ENCODE results near the gene DHRS2.

Gene DHRS2

GRCh38 chr14:23629832-23630396 is 6.2 kb upstream of the DHRS2 start:
- Histone ChIP-seq H3K4me1 (ENCODE audit: control insufficient read depth, insufficient read depth, low read depth, low read length) (peaks cover 5% of the 10 kb centered on the region), H2AFZ (ENCODE audit: low read depth, low read length) (no peak overlapping the region), H2AK5ac (ENCODE audit: low read length, severe bottlenecking) (no peak overlapping the region), H3K23ac (ENCODE audit: low read length in 2 of 2) (no peak overlapping the region), H3K79me1 (replicated peaks; ENCODE audit: low read length, poor library complexity, severe bottlenecking) (no peaks in the 10 kb centered on the region), H3K27me3 (ENCODE audit: control insufficient read depth in 1 of 2, insufficient read depth in 1 of 2, low read length in 2 of 2) (peaks cover 7 to 9% of the 10 kb centered on the region in 2 experiments), H2BK5ac (ENCODE audit: low read depth, low read length, poor library complexity, severe bottlenecking) (no peak overlapping the region), H3K14ac (ENCODE audit: low read length in 2 of 2) (no peak overlapping the region), H2BK15ac (ENCODE audit: low read depth, poor library complexity, severe bottlenecking) (no peak overlapping the region), H4K91ac (ENCODE audit: low read length) (peak overlapping the region; percentile 6), H3K4ac (ENCODE audit: low read depth in 1 of 2, low read length in 2 of 2) (no peak overlapping the region), H2BK120ac (ENCODE audit: low read depth, low read length) (no peak overlapping the region), H3K9me3 (ENCODE audit: control insufficient read depth, low read length) (peaks cover 14% of the 10 kb centered on the region), H2BK12ac (ENCODE audit: low read length in 2 of 2) (no peak overlapping the region), H3K18ac (ENCODE audit: low read depth in 1 of 2, low read length in 2 of 2) (no peak overlapping the region), H3K9ac (ENCODE audit: low read length) (no peak overlapping the region), H3K36me3 (ENCODE audit: control insufficient read depth in 1 of 2, insufficient read depth in 2 of 2, low read depth in 1 of 2, low read length in 2 of 2) (no peaks in the 10 kb centered on the region), H3K4me3 (ENCODE audit: insufficient read depth in 1 of 2, low read depth in 1 of 2, low read length in 2 of 2) (no peak overlapping the region), H3K27ac (ENCODE audit: low read length, poor library complexity, severe bottlenecking) (no peak overlapping the region), H4K8ac (ENCODE audit: low read length) (no peak overlapping the region), H3K4me2 (ENCODE audit: low read length, poor library complexity, severe bottlenecking) (no peak overlapping the region)
- no peak for DNase-seq

- Histone ChIP-seq H3K4me2 (ENCODE audit: low read length, poor library complexity, severe bottlenecking) (no peak overlapping the region), H2BK120ac (ENCODE audit: low read depth, low read length) (no peak overlapping the region)
Measured at GRCh38 chr14:23630687-23631086, 5.5 kb upstream of the DHRS2 start.

GRCh38 chr14:23631234-23631633 is 4.9 kb upstream of the DHRS2 start:
- H3K27ac ChIP-seq (ENCODE audit: low read length, poor library complexity, severe bottlenecking) = no peak overlapping the region
- no peak overlapping the region for H3K23ac ChIP-seq (ENCODE audit: low read length in 2 of 2)
- no peaks in the 10 kb centered on the region for H3K79me1 ChIP-seq (replicated peaks; ENCODE audit: low read length, poor library complexity, severe bottlenecking)
- no peak overlapping the region for H4K8ac ChIP-seq (ENCODE audit: low read length)
- H2BK15ac ChIP-seq (ENCODE audit: low read depth, poor library complexity, severe bottlenecking) = no peak overlapping the region
- no peak overlapping the region for H2BK12ac ChIP-seq (ENCODE audit: low read length in 2 of 2)
- peaks cover 5% of the 10 kb centered on the region for H3K4me1 ChIP-seq (ENCODE audit: control insufficient read depth, insufficient read depth, low read depth, low read length)
- peaks cover 7 to 9% of the 10 kb centered on the region in 2 experiments for H3K27me3 ChIP-seq (ENCODE audit: control insufficient read depth in 1 of 2, insufficient read depth in 1 of 2, low read length in 2 of 2)
- H3K9ac ChIP-seq (ENCODE audit: low read length) = peak overlapping the region; percentile 39
- DNase-seq = no peak
- H2BK5ac ChIP-seq (ENCODE audit: low read depth, low read length, poor library complexity, severe bottlenecking) = no peak overlapping the region
- no peak overlapping the region for H2BK120ac ChIP-seq (ENCODE audit: low read depth, low read length)
- H2AK5ac ChIP-seq (ENCODE audit: low read length, severe bottlenecking) = no peak overlapping the region
- H3K4me3 ChIP-seq (ENCODE audit: insufficient read depth in 1 of 2, low read depth in 1 of 2, low read length in 2 of 2) = no peak overlapping the region
- no peak overlapping the region for H3K18ac ChIP-seq (ENCODE audit: low read depth in 1 of 2, low read length in 2 of 2)
- H3K4me2 ChIP-seq (ENCODE audit: low read length, poor library complexity, severe bottlenecking) = no peak overlapping the region
- no peak overlapping the region for H3K4ac ChIP-seq (ENCODE audit: low read depth in 1 of 2, low read length in 2 of 2)
- no peak overlapping the region for H4K91ac ChIP-seq (ENCODE audit: low read length)
- no peak overlapping the region for H2AFZ ChIP-seq (ENCODE audit: low read depth, low read length)
- H3K36me3 ChIP-seq (ENCODE audit: control insufficient read depth in 1 of 2, insufficient read depth in 2 of 2, low read depth in 1 of 2, low read length in 2 of 2) = no peaks in the 10 kb centered on the region
- H3K14ac ChIP-seq (ENCODE audit: low read length in 2 of 2) = no peak overlapping the region
- peaks cover 3% of the 10 kb centered on the region for H3K9me3 ChIP-seq (ENCODE audit: control insufficient read depth, low read length)

More at GRCh38 chr14:23630687-23631086, 5.5 kb upstream of the DHRS2 start:
- Histone ChIP-seq H3K14ac (ENCODE audit: low read length in 2 of 2) (no peak overlapping the region), H3K4me1 (ENCODE audit: control insufficient read depth, insufficient read depth, low read depth, low read length) (peaks cover 5% of the 10 kb centered on the region), H3K23ac (ENCODE audit: low read length in 2 of 2) (no peak overlapping the region), H3K4me3 (ENCODE audit: insufficient read depth in 1 of 2, low read depth in 1 of 2, low read length in 2 of 2) (no peak overlapping the region), H3K4ac (ENCODE audit: low read depth in 1 of 2, low read length in 2 of 2) (no peak overlapping the region), H3K27ac (ENCODE audit: low read length, poor library complexity, severe bottlenecking) (no peak overlapping the region), H2AK5ac (ENCODE audit: low read length, severe bottlenecking) (no peak overlapping the region), H2AFZ (ENCODE audit: low read depth, low read length) (no peak overlapping the region), H3K18ac (ENCODE audit: low read depth in 1 of 2, low read length in 2 of 2) (no peak overlapping the region), H3K9ac (ENCODE audit: low read length) (no peak overlapping the region), H2BK15ac (ENCODE audit: low read depth, poor library complexity, severe bottlenecking) (no peak overlapping the region), H3K36me3 (ENCODE audit: control insufficient read depth in 1 of 2, insufficient read depth in 2 of 2, low read depth in 1 of 2, low read length in 2 of 2) (no peaks in the 10 kb centered on the region), H3K79me1 (replicated peaks; ENCODE audit: low read length, poor library complexity, severe bottlenecking) (no peaks in the 10 kb centered on the region), H3K27me3 (ENCODE audit: control insufficient read depth in 1 of 2, insufficient read depth in 1 of 2, low read length in 2 of 2) (peaks cover 7 to 9% of the 10 kb centered on the region in 2 experiments), H2BK5ac (ENCODE audit: low read depth, low read length, poor library complexity, severe bottlenecking) (no peak overlapping the region), H4K91ac (ENCODE audit: low read length) (no peak overlapping the region), H2BK12ac (ENCODE audit: low read length in 2 of 2) (no peak overlapping the region), H4K8ac (ENCODE audit: low read length) (no peak overlapping the region), H3K9me3 (ENCODE audit: control insufficient read depth, low read length) (peaks cover 8% of the 10 kb centered on the region)
- WGBS = 50% methylated on average over 1 of the region's 1 CpG
- DNase-seq = no peak

GRCh38 chr14:23631702-23632460 is 4.3 kb upstream of the DHRS2 start:
- Histone ChIP-seq H3K14ac (ENCODE audit: low read length in 2 of 2) (no peak overlapping the region), H4K8ac (ENCODE audit: low read length) (no peak overlapping the region), H3K23ac (ENCODE audit: low read length in 2 of 2) (no peak overlapping the region), H3K9me3 (ENCODE audit: control insufficient read depth, low read length) (no peaks in the 10 kb centered on the region), H2AK5ac (ENCODE audit: low read length, severe bottlenecking) (no peak overlapping the region), H3K79me1 (replicated peaks; ENCODE audit: low read length, poor library complexity, severe bottlenecking) (no peaks in the 10 kb centered on the region), H3K4me3 (ENCODE audit: insufficient read depth in 1 of 2, low read depth in 1 of 2, low read length in 2 of 2) (peak overlapping the region in 1 of 2 experiments; percentile 25), H2BK120ac (ENCODE audit: low read depth, low read length) (no peak overlapping the region), H4K91ac (ENCODE audit: low read length) (peak overlapping the region; percentile 4), H2BK5ac (ENCODE audit: low read depth, low read length, poor library complexity, severe bottlenecking) (no peak overlapping the region), H2BK15ac (ENCODE audit: low read depth, poor library complexity, severe bottlenecking) (no peak overlapping the region), H3K4ac (ENCODE audit: low read depth in 1 of 2, low read length in 2 of 2) (no peak overlapping the region), H3K27ac (ENCODE audit: low read length, poor library complexity, severe bottlenecking) (no peak overlapping the region), H3K18ac (ENCODE audit: low read depth in 1 of 2, low read length in 2 of 2) (no peak overlapping the region), H3K4me1 (ENCODE audit: control insufficient read depth, insufficient read depth, low read depth, low read length) (peaks cover 5% of the 10 kb centered on the region), H3K4me2 (ENCODE audit: low read length, poor library complexity, severe bottlenecking) (no peak overlapping the region), H3K27me3 (ENCODE audit: control insufficient read depth in 1 of 2, insufficient read depth in 1 of 2, low read length in 2 of 2) (peaks cover 7 to 9% of the 10 kb centered on the region in 2 experiments), H2BK12ac (ENCODE audit: low read length in 2 of 2) (no peak overlapping the region), H3K9ac (ENCODE audit: low read length) (peak overlapping the region; percentile 39), H3K36me3 (ENCODE audit: control insufficient read depth in 1 of 2, insufficient read depth in 2 of 2, low read depth in 1 of 2, low read length in 2 of 2) (no peaks in the 10 kb centered on the region), H2AFZ (ENCODE audit: low read depth, low read length) (peak overlapping the region; percentile 58)
- WGBS = 33% methylated on average over 7 of the region's 8 CpGs
- DNase-seq = peak; percentile 60

Data from mesenchymal stem cell (in vitro differentiated cells and primary cell).